HepG2 (cell line): ENCODE results near the gene NAT10. TPM values are rescaled to one million over a fixed set of nuclear protein-coding genes. Genes with fewer than 3 reads are reported as not detected.

Experiments used
- ATAC-seq: fragments of 200-7000 bp; cut with Tn5 transposase; 3 replicates; pipeline ENCODE4 v1.9.1; 2020; ENCODE audit warnings: mild to moderate bottlenecking, moderate library complexity
- BruUV-seq: library from RNA; stranded (reverse); fragments of 400-500 nt; replicated peaks from 2 replicates; lab custom pipeline; 2021; lab: Mats Ljungman, UMichigan
- CTCF ChIA-PET: fragments of 300-600 bp; formaldehyde crosslinking; extraction: SDS; loops from one replicate; lab custom pipeline; 2021; ENCODE audit warnings: low total read pairs, inconsistent platforms, low intra/inter-chr PET ratio; lab: Yijun Ruan, JAX
- POLR2A ChIA-PET: fragments of 350-600 bp; sonication (Branson Sonifier 250); formaldehyde crosslinking; loops from one replicate; lab custom pipeline; 2020; ENCODE audit warnings: antibody characterized with exemption, inconsistent platforms; lab: Yijun Ruan, JAX
- DNase-seq: peaks from one replicate; pipeline ENCODE4 v3.0.0-alpha.2; 2015; ENCODE audit warnings: low spot score
- FAIRE-seq: peaks from 3 replicates; lab custom pipeline; 2011; peaks lifted over from hg19 to GRCh38; lab: Jason Lieb, UNC
- H2AFZ ChIP-seq: one replicate; pipeline ENCODE4 v1.6.1; 2011; ENCODE audit warnings: low read length, inconsistent platforms
- H3K27ac ChIP-seq: fragments of 300-600 bp; 3 replicates; pipeline ENCODE4 v1.8.0; 2011; ENCODE audit warnings: mixed run types, mild to moderate bottlenecking, mixed read lengths, low read length, inconsistent platforms; ENCODE audit not compliant: insufficient read depth; ENCODE audit errors: extremely low read length
- H3K27me3 ChIP-seq, 2 experiments: fragments of 200-600 bp in 1 of 2; 2 replicates in 1 of 2; 3 replicates in 1 of 2; pipeline versions ENCODE4 v1.6.0 to v1.8.0; 2011; ENCODE audit warnings: low read length in 2 of 2, mild to moderate bottlenecking in 2 of 2, moderate library complexity in 2 of 2, inconsistent platforms in 1 of 2; ENCODE audit not compliant: insufficient read depth in 2 of 2, control insufficient read depth in 1 of 2
- H3K36me3 ChIP-seq, 2 experiments: fragments of 200-600 bp in 1 of 2; replicated peaks in 1 of 2; 2 replicates in 1 of 2; 3 replicates in 1 of 2; pipeline versions ENCODE4 v1.5.1 to v1.8.0; 2011; ENCODE audit warnings: low read length in 2 of 2, inconsistent platforms in 1 of 2; ENCODE audit not compliant: insufficient read depth in 2 of 2, control insufficient read depth in 1 of 2
- H3K4me1 ChIP-seq: 2 replicates; pipeline ENCODE4 v1.5.1; 2012; ENCODE audit warnings: low read length, inconsistent platforms; ENCODE audit not compliant: insufficient read depth
- H3K4me2 ChIP-seq: 2 replicates; pipeline ENCODE4 v1.6.0; 2011; ENCODE audit warnings: low read depth, low read length, inconsistent platforms
- H3K4me3 ChIP-seq, 3 experiments: fragments of 200-600 bp in 1 of 3; sonication (generic), shearing (Covaris generic) in 1 of 3; replicated peaks in 1 of 3; 2 replicates each; pipeline ENCODE4 v1.5.1; 2011 to 2016; ENCODE audit warnings: low read length in 3 of 3, inconsistent platforms in 2 of 3, low read depth in 2 of 3, mild to moderate bottlenecking in 2 of 3, control low read depth in 1 of 3, mixed read lengths in 1 of 3; ENCODE audit not compliant: insufficient read depth in 1 of 3
- H3K79me2 ChIP-seq: one replicate; pipeline ENCODE4 v1.6.1; 2011; ENCODE audit warnings: low read length, inconsistent platforms; ENCODE audit not compliant: insufficient read depth
- H3K9ac ChIP-seq: 2 replicates; pipeline ENCODE4 v1.6.0; 2011; ENCODE audit warnings: mild to moderate bottlenecking, low read depth, low read length, inconsistent platforms; ENCODE audit not compliant: insufficient read depth
- H3K9me3 ChIP-seq: 2 replicates; pipeline ENCODE4 v1.5.1; 2012; ENCODE audit warnings: mild to moderate bottlenecking, low read length
- H4K20me1 ChIP-seq: 2 replicates; pipeline ENCODE4 v1.6.0; 2011; ENCODE audit warnings: inconsistent platforms, mild to moderate bottlenecking, low read length, moderate library complexity; ENCODE audit not compliant: insufficient read depth
- HMGXB3 ChIP-seq: sonication (generic); formaldehyde crosslinking; IDR thresholded peaks from 2 replicates; pipeline ENCODE4 v1.4.0; 2020; ENCODE audit warnings: missing genetic modification reagents, borderline replicate concordance
- ISL2 ChIP-seq: sonication (generic); formaldehyde crosslinking; IDR thresholded peaks from 2 replicates; pipeline ENCODE4 v1.5.0; 2020; ENCODE audit warnings: missing genetic modification reagents
- MBNL3 ChIP-seq: fragments of 250-450 bp; sonication (Bioruptor Pico); conservative IDR thresholded peaks from 2 replicates; pipeline ENCODE4 v1.8.0; 2022; ENCODE audit warnings: mild to moderate bottlenecking, inconsistent platforms
- MTA3 ChIP-seq: sonication (generic); formaldehyde crosslinking; IDR thresholded peaks from 2 replicates; pipeline ENCODE4 v1.4.0; 2020; ENCODE audit warnings: missing genetic modification reagents
- MXI1 ChIP-seq: IDR thresholded peaks from 3 replicates; pipeline ENCODE4 v1.6.1; 2012; ENCODE audit warnings: low read depth, low read length, inconsistent platforms, borderline replicate concordance
- NKX3-1 ChIP-seq: sonication (generic); formaldehyde crosslinking; IDR thresholded peaks from 2 replicates; pipeline ENCODE4 v1.5.0; 2020; ENCODE audit warnings: missing genetic modification reagents
- PAXIP1 ChIP-seq: sonication (generic); formaldehyde crosslinking; conservative IDR thresholded peaks from 2 replicates; pipeline ENCODE4 v1.4.0; 2020; ENCODE audit warnings: mild to moderate bottlenecking, missing genetic modification reagents, moderate library complexity
- SP140L ChIP-seq: sonication (generic); formaldehyde crosslinking; IDR thresholded peaks from 2 replicates; pipeline ENCODE4 v1.4.0; 2020; ENCODE audit warnings: missing genetic modification reagents, borderline replicate concordance
- TCF7 ChIP-seq: sonication (generic); IDR thresholded peaks from 2 replicates; pipeline ENCODE4 v1.6.1; 2016; ENCODE audit warnings: antibody characterized with exemption, low read depth
- ZC3H13 ChIP-seq: sonication (generic); formaldehyde crosslinking; IDR thresholded peaks from 2 replicates; pipeline ENCODE4 v1.8.1; 2023; ENCODE audit warnings: mild to moderate bottlenecking, missing genetic modification reagents, moderate library complexity
- ZEB1 ChIP-seq: IDR thresholded peaks from 2 replicates; pipeline ENCODE4 v1.6.1; 2012; ENCODE audit warnings: mild to moderate bottlenecking, low read depth, inconsistent platforms; ENCODE audit not compliant: insufficient replicate concordance
- ZMYM4 ChIP-seq: sonication (generic); formaldehyde crosslinking; IDR thresholded peaks from 2 replicates; pipeline ENCODE4 v1.8.1; 2023; ENCODE audit warnings: mild to moderate bottlenecking, missing genetic modification reagents
- ZNF605 ChIP-seq: sonication (generic); formaldehyde crosslinking; IDR thresholded peaks from 2 replicates; pipeline ENCODE4 v1.8.0; 2022; ENCODE audit warnings: mild to moderate bottlenecking, missing genetic modification reagents
- ZNF775 ChIP-seq: sonication (generic); formaldehyde crosslinking; IDR thresholded peaks from 2 replicates; pipeline ENCODE4 v1.4.0; 2020; ENCODE audit warnings: missing genetic modification reagents, mild to moderate bottlenecking, moderate library complexity, borderline replicate concordance
- WGBS: methylation state at CpG from one replicate; pipeline ENCODE4 v1.1.6; 2017; ENCODE audit warnings: low lambda C conversion rate; 5-methylcytosine and 5-hydroxymethylcytosine counted together
- in situ Hi-C: cut with HindIII; loops from 2 replicates; pipeline ENCODE4 v1.10.0; 2017; ENCODE audit warnings: low pct_unique_long_range_greater_than_20kb; ENCODE audit not compliant: extremely low pct_ligation_motif_present
- intact Hi-C: fragments of 100-400 bp; cut with micrococcal nuclease; formaldehyde crosslinking; loops from one replicate; pipeline ENCODE4 v1.10.0; 2022; ENCODE audit not compliant: unreplicated experiment
- polyA plus RNA-seq, 8 experiments: library from polyadenylated mRNA; depleted of rRNA in 3 of 8; stranded (reverse) in 7 of 8; unstranded in 1 of 8; fragments of >200 nt; fragmentation: Illumina TruSeq in 4 of 8; extraction: Trizol in 4 of 8; gene quantifications; 2 replicates each; pipeline versions ENCODE4 v1.2.1 to v1.2.3, GENCODE V29; 2011 to 2016; ENCODE audit warnings: low read depth in 4 of 8, missing spikeins in 1 of 8, mixed read lengths in 1 of 8; ENCODE audit not compliant: insufficient read depth in 1 of 8
- total RNA-seq, 5 experiments: library from RNA; depleted of rRNA; stranded (reverse); fragments of >200 nt; fragmentation: Illumina TruSeq; extraction: Trizol; gene quantifications; 2 replicates each; pipeline ENCODE4 v1.2.3, GENCODE V29; 2016; ENCODE audit warnings: low read depth in 1 of 5
- TF ChIP-seq, protein P1 (sequence below): sonication (generic); formaldehyde crosslinking; IDR thresholded peaks from 2 replicates; pipeline ENCODE4 v1.8.0; 2022; ENCODE audit warnings: low read depth, missing genetic modification reagents

Gene NAT10
- total and polyA plus RNA-seq, 2 of the 13 experiments (the other 11 are each of a cell fraction or from before 2014, with no cell fraction given), result 33.9 to 51.9 TPM

DNA sequence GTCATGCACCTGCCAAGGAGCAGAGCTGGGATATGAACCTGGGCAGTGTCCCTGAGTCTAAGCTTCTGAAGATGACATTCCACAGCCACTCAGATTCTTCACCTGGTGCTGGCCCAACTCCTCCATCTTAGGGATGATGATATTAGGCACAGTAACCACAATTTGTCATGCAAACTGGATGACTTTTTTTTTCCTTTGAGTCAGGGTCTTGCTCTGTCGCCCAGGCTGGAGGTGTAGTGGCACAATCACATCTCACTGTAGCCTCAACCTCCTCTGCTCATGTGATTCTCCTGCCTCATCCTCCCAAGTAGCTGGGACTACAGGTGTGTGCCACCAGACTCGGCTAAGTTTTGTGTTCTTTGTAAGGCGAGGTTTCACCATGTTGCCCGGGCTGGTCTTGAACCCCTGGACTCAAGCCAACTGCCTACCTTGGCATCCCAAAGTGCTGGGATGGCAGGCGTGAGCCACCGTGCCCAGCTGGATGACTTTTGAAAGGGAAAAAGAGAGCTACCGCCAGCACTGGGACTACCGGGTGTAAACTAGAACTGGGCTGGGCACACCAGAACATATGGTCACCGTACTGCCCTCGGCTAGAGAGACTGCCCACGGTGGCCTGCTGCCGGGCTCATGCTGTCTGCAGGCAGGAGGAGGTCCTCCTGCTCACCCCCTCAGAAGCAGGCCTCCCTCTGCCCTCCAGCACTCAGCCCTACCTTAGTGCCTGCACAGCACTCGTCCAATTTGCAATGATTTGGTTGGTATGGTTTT is 77.7 kb downstream of the NAT10 start:
- POLR2A ChIA-PET, result interaction anchor here (1.1 to 2.4 kb wide), 2 partner anchors 21 to 175 kb away, joined by 5 to 6 read pairs; partner anchors contain the start of gene ABTB2
- 97% methylated on average over 7 of the region's 13 CpGs for WGBS
- Histone ChIP-seq H3K9me3 (no peaks in the 10 kb centered on the region), H3K79me2 (no peaks in the 10 kb centered on the region), H3K4me1 (no peaks in the 10 kb centered on the region), H3K36me3 (peaks cover 6 to 18% of the 10 kb centered on the region in 2 experiments; a peak in 3 of 5 replicates), H3K4me3 (no peak overlapping the region), H2AFZ (no peak overlapping the region), H3K9ac (no peak overlapping the region), H3K27me3 (no peaks in the 10 kb centered on the region), H3K4me2 (no peak overlapping the region), H3K27ac (no peak overlapping the region), H4K20me1 (no peaks in the 10 kb centered on the region)
- ATAC-seq (no peak), FAIRE-seq (no peak), DNase-seq (no peak)
- intact Hi-C loops, result no loop called here
- CTCF ChIA-PET, result no interaction called here
- TF ChIP-seq ZEB1 (no peak), MBNL3 (CRISPR knock-in tag) (no peak), PAXIP1 (CRISPR knock-in tag) (no peak), MTA3 (CRISPR knock-in tag) (no peak), ZNF605 (no peak), TCF7 (no peak), MXI1 (no peak), ZC3H13 (CRISPR knock-in tag) (no peak), ZNF775 (CRISPR knock-in tag) (no peak), HMGXB3 (no peak), SP140L (CRISPR knock-in tag) (no peak), NKX3-1 (CRISPR knock-in tag) (no peak), ZMYM4 (no peak), ISL2 (CRISPR knock-in tag) (no peak)
- TF ChIP-seq, protein P1, sequence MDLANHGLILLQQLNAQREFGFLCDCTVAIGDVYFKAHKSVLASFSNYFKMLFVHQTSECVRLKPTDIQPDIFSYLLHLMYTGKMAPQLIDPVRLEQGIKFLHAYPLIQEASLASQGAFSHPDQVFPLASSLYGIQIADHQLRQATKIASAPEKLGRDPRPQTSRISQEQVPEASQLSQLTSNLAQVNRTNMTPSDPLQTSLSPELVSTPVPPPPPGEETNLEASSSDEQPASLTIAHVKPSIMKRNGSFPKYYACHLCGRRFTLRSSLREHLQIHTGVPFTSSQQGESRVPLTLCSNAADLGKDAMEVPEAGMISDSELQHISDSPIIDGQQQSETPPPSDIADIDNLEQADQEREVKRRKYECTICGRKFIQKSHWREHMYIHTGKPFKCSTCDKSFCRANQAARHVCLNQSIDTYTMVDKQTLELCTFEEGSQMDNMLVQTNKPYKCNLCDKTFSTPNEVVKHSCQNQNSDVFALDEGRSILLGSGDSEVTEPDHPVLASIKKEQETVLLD (CRISPR knock-in tag), result no peak
- BruUV-seq, result no TSS peak
- in situ Hi-C loops, result no loop called here
